K562 (cell line): ENCODE data around the gene TMEM87B. TPM values are rescaled to one million over a fixed set of nuclear protein-coding genes. Genes with fewer than 3 reads are reported as not detected.
A peak's percentile ranks its signal among the peaks of the same experiment; 100 is the strongest.

Source experiments
- BACH1 ChIP-seq: fragments of 200-800 bp; sonication (Bioruptor generic); IDR thresholded peaks from 2 replicates; pipeline ENCODE4 v1.6.1; 2016; ENCODE audit warnings: missing genetic modification characterization, missing compliant biosample characterization
- BDP1 ChIP-seq: IDR thresholded peaks from 3 replicates; pipeline ENCODE4 v1.6.1; 2011; ENCODE audit not compliant: insufficient read length, insufficient read depth
- BRF1 ChIP-seq: IDR thresholded peaks from 3 replicates; pipeline ENCODE4 v1.6.1; 2011; ENCODE audit warnings: borderline replicate concordance, mild to moderate bottlenecking; ENCODE audit not compliant: insufficient read length; ENCODE audit errors: extremely low read depth
- CBX1 ChIP-seq: sonication (generic); IDR thresholded peaks from 2 replicates; pipeline ENCODE4 v1.6.1; 2016; ENCODE audit warnings: antibody characterized with exemption, low read depth, mild to moderate bottlenecking
- CHD2 ChIP-seq: IDR thresholded peaks from 2 replicates; pipeline ENCODE4 v1.6.1; 2011; ENCODE audit warnings: low read depth, low read length
- EWSR1 ChIP-seq: fragments of 450-650 bp; IDR thresholded peaks from 2 replicates; pipeline ENCODE4 v1.6.1; 2018; ENCODE audit warnings: borderline replicate concordance, mild to moderate bottlenecking, low read depth, moderate library complexity; ENCODE audit not compliant: partially characterized antibody
- FOXJ2 ChIP-seq: fragments of 200-800 bp; sonication (Bioruptor generic); IDR thresholded peaks from 2 replicates; pipeline ENCODE4 v1.6.1; 2016; ENCODE audit warnings: missing genetic modification characterization, missing compliant biosample characterization
- GTF2E2 ChIP-seq: fragments of 200-800 bp; sonication (Bioruptor generic); IDR thresholded peaks from 2 replicates; pipeline ENCODE4 v1.6.1; 2016; ENCODE audit warnings: missing genetic modification characterization, missing compliant biosample characterization
- HES1 ChIP-seq: fragments of 450-650 bp; IDR thresholded peaks from 2 replicates; pipeline ENCODE4 v1.6.1; 2016; ENCODE audit warnings: low read depth, mild to moderate bottlenecking, moderate library complexity
- HMGXB4 ChIP-seq: sonication (generic); formaldehyde crosslinking; IDR thresholded peaks from 2 replicates; pipeline ENCODE4 v1.8.1; 2023; ENCODE audit warnings: mild to moderate bottlenecking, missing genetic modification reagents
- KDM1A ChIP-seq, 2 experiments: fragments of 450-650 bp; IDR thresholded peaks; 2 replicates each; pipeline ENCODE4 v1.6.1; 2016; ENCODE audit warnings: mild to moderate bottlenecking in 2 of 2
- NRF1 ChIP-seq, 2 experiments: fragments of 450-650 bp; IDR thresholded peaks in 1 of 2; conservative IDR thresholded peaks in 1 of 2; 2 replicates each; pipeline ENCODE4 v1.6.1; 2014; ENCODE audit warnings: mild to moderate bottlenecking in 2 of 2
- PATZ1 ChIP-seq: fragments of 250-450 bp; sonication (Bioruptor Pico); IDR thresholded peaks from 2 replicates; pipeline ENCODE4 v1.5.0; 2020; ENCODE audit warnings: mild to moderate bottlenecking, borderline replicate concordance
- PHB2 ChIP-seq: fragments of 450-650 bp; IDR thresholded peaks from 2 replicates; pipeline ENCODE4 v1.6.1; 2017; ENCODE audit warnings: low read depth
- RFX1 ChIP-seq: fragments of 450-650 bp; IDR thresholded peaks from 2 replicates; pipeline ENCODE4 v1.6.1; 2016; ENCODE audit warnings: mild to moderate bottlenecking, moderate library complexity
- SMAD3 ChIP-seq: fragments of 450-650 bp; formaldehyde crosslinking; conservative IDR thresholded peaks from 2 replicates; pipeline ENCODE4 v1.4.0; 2020; ENCODE audit warnings: mild to moderate bottlenecking
- STAT5B ChIP-seq: fragments of 250-450 bp; sonication (Bioruptor Pico); IDR thresholded peaks from 2 replicates; pipeline ENCODE4 v1.8.0; 2021; ENCODE audit warnings: mild to moderate bottlenecking, inconsistent platforms
- TFAP4 ChIP-seq: sonication (generic); formaldehyde crosslinking; IDR thresholded peaks from 2 replicates; pipeline ENCODE4 v1.8.0; 2022; ENCODE audit warnings: missing genetic modification reagents, mild to moderate bottlenecking, moderate library complexity, borderline replicate concordance
- ZNF280A ChIP-seq: fragments of 450-650 bp; IDR thresholded peaks from 2 replicates; pipeline ENCODE4 v1.6.1; 2018; ENCODE audit warnings: mild to moderate bottlenecking, low read depth; ENCODE audit not compliant: partially characterized antibody
- ZSCAN32 ChIP-seq: fragments of 450-650 bp; formaldehyde crosslinking; IDR thresholded peaks from 2 replicates; pipeline ENCODE4 v1.4.0; 2020; ENCODE audit warnings: mild to moderate bottlenecking, moderate library complexity
- polyA plus RNA-seq, 8 experiments: library from polyadenylated mRNA; depleted of rRNA in 4 of 8; stranded (reverse) in 5 of 8; unstranded in 3 of 8; fragments of >200 nt; fragmentation: Nextera tagmentation in 2 of 8; fragmentation: Illumina TruSeq in 1 of 8; extraction: Ambion mirVana in 2 of 8; extraction: Trizol in 1 of 8; gene quantifications; 2 replicates each; pipeline versions ENCODE4 v1.2.1 to v1.2.3, GENCODE V29; 2011 to 2014; ENCODE audit warnings: inconsistent platforms in 1 of 8, missing spikeins in 1 of 8
- total RNA-seq, 7 experiments: library from RNA; depleted of rRNA in 6 of 7; stranded (reverse); fragments of >200 nt in 6 of 7; fragmentation: Illumina TruSeq in 2 of 7; extraction: Trizol in 2 of 7; gene quantifications; 2 replicates each; pipeline versions ENCODE4 v1.2.1 to v1.2.3, GENCODE V29; 2011 to 2021; ENCODE audit warnings: low replicate concordance in 1 of 7

The TMEM87B gene
- total and polyA plus RNA-seq, 9 of the 15 experiments (the other 6 are each of a cell fraction or from before 2014, with no cell fraction given) = 3.7 to 17.1 (median 11.0) TPM

- peak; percentile 100 for TF ChIP-seq TFAP4
- 0 out of 2 replicates have a peak, but pooled peaks have one; percentile 37 for TF ChIP-seq CBX1
- peak; percentile 47; the same call in 1 of the 2 replicates for TF ChIP-seq CHD2
- 0 out of 2 replicates have a peak, but pooled peaks have one; percentile 31 for TF ChIP-seq PHB2
- peak; percentile 50 to 76; a peak in 2 of 4 replicates for TF ChIP-seq KDM1A (IDR thresholded peaks at IDR 0.05)
- TF ChIP-seq HMGXB4 = no peak; the same call in 1 of the 2 replicates
- no peak for TF ChIP-seq RFX1
- no peak for TF ChIP-seq BDP1
- TF ChIP-seq FOXJ2 (tag) = no peak
- no peak for TF ChIP-seq ZSCAN32
- no peak for TF ChIP-seq STAT5B (CRISPR knock-in tag)
- TF ChIP-seq SMAD3 (CRISPR knock-in tag) = 0 out of 2 replicates have a peak, but pooled peaks have one; percentile 51
- TF ChIP-seq BRF1 = no peak
- no peak for TF ChIP-seq ZNF280A
- no peak for TF ChIP-seq EWSR1
- TF ChIP-seq HES1 = peak; percentile 86
- no peak for TF ChIP-seq PATZ1
- TF ChIP-seq BACH1 (tag) = no peak
- peak; percentile 59 to 60; a peak in 3 of 4 replicates for TF ChIP-seq NRF1 (conservative IDR thresholded peaks at IDR 0.05 in 1 of 2, IDR thresholded peaks at IDR 0.05 in 1 of 2)
- TF ChIP-seq GTF2E2 = peak; percentile 64; the same call in 1 of the 2 replicates
Observed at GRCh38 chr2:112054847-112055729, at the start of gene TMEM87B (continued).
